SK-N-SH (cell line): ENCODE results near the gene ERLEC1.
"Not testable (repeated sequence)": the region's sequence is repeated elsewhere in the genome, so short reads cannot be mapped to it uniquely, and the experiment has no call there.

Experiments
- CTCF ChIP-seq: fragments of 200-600 bp; sonication (generic); IDR thresholded peaks from 2 replicates; pipeline ENCODE4 v1.6.1; 2017; ENCODE audit warnings: antibody characterized with exemption, mild to moderate bottlenecking, moderate library complexity
- FOSL2 ChIP-seq: IDR thresholded peaks from 2 replicates; pipeline ENCODE4 v1.4.0; 2012; ENCODE audit warnings: low read depth, mild to moderate bottlenecking, moderate library complexity, borderline replicate concordance
- FOXM1 ChIP-seq: IDR thresholded peaks from 2 replicates; pipeline ENCODE4 v1.4.0; 2012; ENCODE audit warnings: low read depth, mild to moderate bottlenecking
- MAX ChIP-seq: IDR thresholded peaks from 2 replicates; pipeline ENCODE4 v1.4.0; 2012; ENCODE audit warnings: low read depth
- NRF1 ChIP-seq: IDR thresholded peaks from 2 replicates; pipeline ENCODE4 v1.6.1; 2012; ENCODE audit warnings: low read depth, mild to moderate bottlenecking, low read length
- PBX3 ChIP-seq: IDR thresholded peaks from 2 replicates; pipeline ENCODE4; 2012
- POLR2AphosphoS5 ChIP-seq: IDR thresholded peaks from 2 replicates; pipeline ENCODE4 v1.6.1; 2012; ENCODE audit warnings: low read depth, low read length
- RAD21 ChIP-seq: IDR thresholded peaks from 2 replicates; pipeline ENCODE4 v1.6.1; 2012; ENCODE audit warnings: mild to moderate bottlenecking, low read length
- TAF1 ChIP-seq: IDR thresholded peaks from 2 replicates; pipeline ENCODE4 v1.6.1; 2012; ENCODE audit warnings: low read depth, mild to moderate bottlenecking, low read length, moderate library complexity, borderline replicate concordance
- TEAD4 ChIP-seq: IDR thresholded peaks from 2 replicates; pipeline ENCODE4 v1.4.0; 2012; ENCODE audit warnings: mild to moderate bottlenecking, borderline replicate concordance; ENCODE audit not compliant: insufficient read depth
- ZBTB33 ChIP-seq: IDR thresholded peaks from 2 replicates; pipeline ENCODE4 v1.4.0; 2012; ENCODE audit warnings: low read depth, borderline replicate concordance

- TF ChIP-seq TEAD4, TAF1, CTCF, NRF1, POLR2AphosphoS5, PBX3, FOXM1, RAD21, FOSL2, ZBTB33, MAX: not testable (repeated sequence)
These were observed 64.4 kb downstream of the ERLEC1 start for GRCh38 chr2:53851052-53851757.
